LNCaP clone FGC (cell line): ENCODE results near the gene HEXIM1.

Source experiments
- DNase-seq: peaks from one replicate; pipeline ENCODE4 v3.0.0-alpha.2; 2011; ENCODE audit warnings: low read depth
- H3K4me3 ChIP-seq: 2 replicates; pipeline ENCODE4 v1.5.1; 2011; ENCODE audit warnings: mild to moderate bottlenecking, low read depth, low read length, control low read depth
- CTCF ChIP-seq: IDR thresholded peaks from 2 replicates; pipeline ENCODE4 v1.5.1; 2012; ENCODE audit warnings: mild to moderate bottlenecking; ENCODE audit not compliant: control insufficient read depth, insufficient read depth; ENCODE audit errors: extremely low read depth

Gene HEXIM1

GRCh38 chr17:45108051-45108450 lies 40.2 kb upstream of the HEXIM1 start:
- no peak for DNase-seq
- TF ChIP-seq CTCF: no peak
- no peak overlapping the region for H3K4me3 ChIP-seq

GRCh38 chr17:45108595-45109521 lies 39.4 kb upstream of the HEXIM1 start:
- 0 out of 2 replicates have a peak, but pooled peaks have one; percentile 24 for TF ChIP-seq CTCF
- DNase-seq: no peak
- no peak overlapping the region for H3K4me3 ChIP-seq

DNA sequence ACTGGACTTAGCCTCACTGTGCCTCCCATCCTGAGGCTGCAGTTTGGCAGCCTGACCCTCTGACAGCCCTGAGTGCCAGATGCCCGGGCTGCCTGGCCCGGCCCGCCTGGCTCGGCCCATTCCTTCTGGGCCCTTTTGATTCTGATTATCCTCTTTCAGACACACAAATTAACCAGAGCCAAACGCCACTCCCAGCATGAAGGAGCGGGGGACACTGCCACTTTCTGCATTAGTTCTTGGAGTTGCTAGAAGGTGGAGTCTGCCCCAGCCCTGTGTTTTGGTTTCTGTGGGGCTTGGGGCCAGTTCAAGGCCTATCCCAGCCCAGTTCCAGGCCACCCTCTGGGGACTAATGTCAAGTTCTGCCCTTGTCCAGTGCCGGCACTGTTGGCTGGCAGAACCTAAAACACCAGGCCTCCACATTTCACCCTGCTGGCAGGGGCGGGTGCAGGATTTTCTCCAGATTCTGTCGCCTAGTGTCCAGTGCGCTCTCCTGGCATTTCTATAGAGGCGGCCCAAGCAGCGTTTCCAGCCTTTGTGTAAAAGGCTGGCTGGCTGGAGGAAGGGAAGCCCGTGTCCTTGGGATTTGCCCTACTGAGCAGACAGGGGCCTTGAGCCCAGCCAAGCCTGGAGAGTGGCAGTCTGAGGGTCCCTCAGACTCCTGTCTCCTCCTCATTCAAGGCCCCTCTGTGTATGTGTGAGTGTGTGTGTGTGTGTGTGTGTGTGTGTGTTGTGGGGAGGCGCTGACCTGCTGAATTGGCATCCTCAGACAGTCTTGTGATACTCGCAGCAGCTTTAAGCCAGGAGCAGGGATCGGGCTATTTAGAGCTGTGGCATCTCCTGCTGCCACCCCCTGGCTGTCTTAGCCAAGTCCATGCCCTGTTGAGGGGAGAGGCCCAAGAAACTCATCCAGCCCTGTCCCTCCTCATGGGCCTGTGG lies 37.3 kb upstream of the HEXIM1 start:
- H3K4me3 ChIP-seq: no peak overlapping the region
- no peak for DNase-seq
- TF ChIP-seq CTCF: no peak

DNA sequence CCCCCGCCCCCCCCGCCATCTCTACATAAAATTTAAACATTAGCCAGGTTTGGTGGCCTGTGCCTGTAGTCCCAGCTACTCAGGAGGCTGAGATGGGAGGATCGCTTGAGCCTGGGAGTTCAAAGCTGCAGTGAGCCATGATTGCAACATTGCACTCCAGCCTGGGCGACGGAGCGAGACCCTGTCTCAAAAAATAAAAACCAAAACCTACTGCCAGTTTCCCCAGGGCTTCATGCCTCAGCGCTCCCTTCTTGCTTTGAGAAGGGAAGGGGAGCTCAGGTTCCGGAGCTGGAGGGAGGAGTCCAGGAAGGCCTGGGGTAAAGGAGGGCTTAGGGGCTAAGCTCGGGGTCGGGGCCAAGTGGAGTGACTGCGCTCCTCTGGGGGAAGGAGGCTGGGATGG lies 36.4 kb upstream of the HEXIM1 start:
- DNase-seq: no peak
- H3K4me3 ChIP-seq: no peak overlapping the region
- no peak for TF ChIP-seq CTCF

- TF ChIP-seq CTCF: no peak
- no peak for DNase-seq
- H3K4me3 ChIP-seq: no peak overlapping the region
Observed at GRCh38 chr17:45112559-45113423, 35.5 kb upstream of the HEXIM1 start.

DNA sequence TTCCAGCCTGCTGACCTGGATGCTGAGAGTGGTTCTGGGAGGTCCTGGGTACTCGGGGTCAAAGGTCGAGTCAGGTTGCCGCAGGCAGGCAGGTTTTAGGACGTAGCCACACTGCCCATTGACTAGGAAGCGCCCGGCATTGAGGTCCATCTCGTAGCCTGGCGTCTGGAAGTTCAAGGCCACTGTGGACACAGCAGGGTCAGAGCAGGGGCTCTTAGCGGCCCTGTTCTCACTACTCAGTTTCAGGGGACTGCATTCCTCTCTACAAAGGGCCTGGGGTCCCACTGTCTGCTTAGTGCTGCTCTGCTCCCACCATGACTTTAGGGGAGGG lies 34.9 kb upstream of the HEXIM1 start:
- TF ChIP-seq CTCF: no peak
- H3K4me3 ChIP-seq: no peak overlapping the region
- no peak for DNase-seq
